HG02973 (cell line): ENCODE data around the gene MAOA.
"Not testable (repeated sequence)": the region's sequence is repeated elsewhere in the genome, so short reads cannot be mapped to it uniquely, and the experiment has no call there.

Source experiments
- ATAC-seq: cut with Tn5 transposase; IDR thresholded peaks from one replicate; pipeline ENCODE4 v1.9.1; 2021; ENCODE audit warnings: moderate library complexity; ENCODE audit not compliant: unreplicated experiment

Gene MAOA

GRCh38 chrX:43716144-43716543 is 60.0 kb downstream of the MAOA start:
- no peak for ATAC-seq

DNA sequence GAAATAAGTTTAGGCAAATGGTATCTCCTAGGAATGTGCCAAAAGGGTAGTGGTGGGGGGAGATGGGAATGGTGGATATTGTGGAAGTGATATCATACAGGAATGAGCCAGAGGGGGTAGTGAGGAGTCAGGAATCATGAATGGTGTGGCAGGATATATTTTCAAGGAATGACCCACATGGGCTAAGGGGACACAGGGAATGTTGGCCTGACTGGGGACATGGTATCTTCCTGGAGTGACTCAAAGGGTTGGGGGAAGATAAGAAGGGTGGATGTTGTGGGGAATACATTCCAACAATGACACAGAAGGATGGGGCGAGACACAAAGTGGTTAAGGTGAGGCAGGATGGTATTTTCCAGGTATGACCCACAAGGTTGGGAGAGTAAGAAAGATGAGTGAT is 60.6 kb downstream of the MAOA start:
- no peak for ATAC-seq

- no peak for ATAC-seq
Measured at GRCh38 chrX:43717161-43717560, 61.1 kb downstream of the MAOA start.

DNA sequence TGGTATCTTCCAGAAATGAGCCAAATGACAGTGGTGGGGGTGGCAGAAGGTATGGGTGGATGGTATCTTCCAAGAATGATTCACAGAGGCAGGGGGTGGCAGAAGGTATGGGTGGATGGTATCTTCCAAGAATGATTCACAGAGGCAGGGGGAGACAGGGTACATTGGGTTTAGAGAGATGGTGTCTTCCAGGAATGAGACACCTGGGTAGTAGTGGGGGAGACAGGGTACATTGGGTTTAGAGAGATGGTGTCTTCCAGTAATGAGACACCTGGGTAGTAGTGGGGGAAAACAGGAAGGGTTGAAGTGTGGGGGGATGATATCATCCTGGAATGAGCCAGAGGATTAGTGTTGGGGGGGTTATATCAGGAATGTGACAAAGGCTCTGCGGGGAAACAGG is 62.0 kb downstream of the MAOA start:
- ATAC-seq, result no peak

GRCh38 chrX:43718546-43718945 is 62.4 kb downstream of the MAOA start:
- no peak for ATAC-seq

DNA sequence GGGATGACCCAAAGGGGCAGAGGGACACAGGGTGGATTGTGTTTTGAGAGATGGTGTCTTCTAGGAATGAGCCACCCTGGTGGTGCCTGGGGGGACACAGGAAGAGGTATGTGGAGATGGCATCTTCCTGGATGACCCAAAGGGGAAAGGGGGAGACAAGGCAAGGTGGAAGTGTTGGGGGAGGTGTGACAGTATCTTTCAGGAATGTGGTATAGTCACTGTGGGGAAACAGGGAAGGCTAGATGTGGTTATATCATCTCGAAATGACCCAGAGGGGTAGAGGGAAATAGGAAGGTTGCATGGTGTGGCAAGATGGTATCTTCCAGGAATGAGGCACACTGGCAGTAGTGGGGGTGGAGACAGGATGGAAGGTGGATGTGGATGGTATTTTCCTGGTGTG is 62.9 kb downstream of the MAOA start:
- no peak for ATAC-seq

- ATAC-seq, result no peak
Measured at GRCh38 chrX:43720082-43720481, 64.0 kb downstream of the MAOA start.

GRCh38 chrX:43720961-43721360 is 64.9 kb downstream of the MAOA start:
- no peak for ATAC-seq

GRCh38 chrX:43725227-43725626 is 69.1 kb downstream of the MAOA start:
- ATAC-seq, result not testable (repeated sequence)

GRCh38 chrX:43727254-43727653 is 71.2 kb downstream of the MAOA start:
- ATAC-seq, result not testable (repeated sequence)

DNA sequence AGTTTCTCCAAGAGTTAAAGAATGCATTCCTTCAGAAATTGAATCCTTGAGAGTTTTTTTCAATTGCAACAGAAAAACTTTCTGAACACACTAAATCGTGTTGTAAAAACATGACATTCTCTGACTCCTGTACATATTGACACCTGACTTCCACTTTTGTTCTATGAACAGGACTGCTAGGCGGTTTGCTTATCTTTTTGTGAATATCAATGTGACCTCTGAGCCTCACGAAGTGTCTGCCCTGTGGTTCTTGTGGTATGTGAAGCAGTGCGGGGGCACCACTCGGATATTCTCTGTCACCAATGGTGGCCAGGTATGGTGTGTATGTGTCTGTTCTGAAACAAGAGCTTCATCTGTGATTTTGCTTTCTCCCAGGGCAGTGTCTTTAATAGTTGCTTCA is 71.9 kb downstream of the MAOA start:
- ATAC-seq, result no peak

DNA sequence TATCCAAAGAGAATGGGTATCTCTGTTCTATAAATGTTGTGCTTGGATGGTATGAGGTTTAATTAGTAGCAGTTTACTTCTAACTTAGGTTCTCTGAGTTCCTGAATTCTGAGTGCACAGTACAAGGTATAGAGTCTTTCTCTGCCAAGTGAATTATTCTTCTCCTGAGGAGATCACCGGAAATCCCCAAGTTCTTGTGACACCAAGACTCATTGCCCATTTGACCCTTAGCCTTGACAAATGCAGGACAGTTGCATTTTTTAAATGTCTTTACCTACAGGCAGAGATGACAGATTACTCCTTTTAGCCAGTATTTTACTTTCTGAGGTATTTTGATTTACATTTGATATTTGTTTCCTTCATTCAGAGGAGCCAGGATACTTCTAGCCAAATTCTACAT is 72.9 kb downstream of the MAOA start:
- ATAC-seq, result no peak

GRCh38 chrX:43731086-43731485 is 75.0 kb downstream of the MAOA start:
- no peak for ATAC-seq

DNA sequence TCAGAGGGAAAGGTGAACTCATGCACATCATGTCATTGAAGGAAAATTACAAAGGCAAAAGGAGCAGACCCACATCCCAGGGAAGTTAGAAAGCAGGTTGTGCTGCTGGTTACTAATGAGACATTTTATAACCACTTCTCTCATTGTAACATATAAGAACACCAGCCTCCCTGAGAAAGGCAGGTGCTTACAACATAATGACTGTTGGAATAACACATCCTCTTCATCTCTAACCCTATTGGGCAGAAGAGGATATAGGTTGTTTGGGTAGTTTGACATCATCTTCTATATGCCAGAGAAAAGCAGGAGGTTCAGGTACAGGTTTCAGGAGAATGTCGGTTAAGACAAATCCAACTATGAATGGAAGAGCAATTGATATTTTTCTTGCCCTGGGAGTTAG is 77.6 kb downstream of the MAOA start:
- no peak for ATAC-seq

DNA sequence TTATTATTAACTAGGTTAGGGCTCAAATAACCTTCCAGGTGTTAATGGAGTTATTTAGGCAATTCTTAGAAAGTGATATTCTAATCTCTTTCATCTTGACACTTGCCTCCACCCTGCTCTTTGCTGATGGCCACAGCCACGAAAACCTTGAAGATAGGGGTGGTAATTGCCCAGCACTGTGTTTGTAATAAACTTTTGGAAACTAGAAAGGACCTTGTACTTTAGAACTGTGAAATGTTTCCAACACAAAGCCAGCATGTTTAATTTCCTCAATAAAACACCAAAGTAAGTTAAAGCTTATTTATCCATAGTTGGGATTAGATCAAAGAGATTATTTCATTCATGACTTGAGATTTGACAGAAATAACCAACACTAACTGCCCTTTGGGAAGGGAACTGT is 78.3 kb downstream of the MAOA start:
- ATAC-seq, result no peak

- ATAC-seq, result no peak
Measured at GRCh38 chrX:43735534-43735933, 79.4 kb downstream of the MAOA start.

DNA sequence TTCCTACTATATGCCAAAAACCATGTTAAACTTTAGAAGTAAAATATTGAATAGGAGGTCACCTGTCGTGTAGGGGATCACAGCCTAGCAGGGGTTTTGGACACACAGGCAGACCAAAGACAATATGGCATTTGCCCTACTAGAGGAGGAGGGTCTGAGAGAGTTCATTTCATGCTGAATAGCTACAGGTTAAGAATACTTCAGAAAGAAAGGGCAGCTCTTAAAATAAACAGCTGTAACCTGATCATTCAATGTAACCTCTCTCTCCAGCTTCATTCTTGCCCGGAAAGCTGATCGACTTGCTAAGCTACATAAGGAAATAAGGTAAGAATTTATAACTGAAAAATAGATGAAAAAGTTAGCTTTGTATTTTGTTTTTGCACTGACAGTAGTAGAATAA is 79.9 kb downstream of the MAOA start:
- ATAC-seq, result no peak

- ATAC-seq, result no peak
Measured at GRCh38 chrX:43741843-43742573, 85.9 kb downstream of the MAOA start.

- ATAC-seq, result no peak
Measured at GRCh38 chrX:43743100-43743822, 87.2 kb downstream of the MAOA start.

DNA sequence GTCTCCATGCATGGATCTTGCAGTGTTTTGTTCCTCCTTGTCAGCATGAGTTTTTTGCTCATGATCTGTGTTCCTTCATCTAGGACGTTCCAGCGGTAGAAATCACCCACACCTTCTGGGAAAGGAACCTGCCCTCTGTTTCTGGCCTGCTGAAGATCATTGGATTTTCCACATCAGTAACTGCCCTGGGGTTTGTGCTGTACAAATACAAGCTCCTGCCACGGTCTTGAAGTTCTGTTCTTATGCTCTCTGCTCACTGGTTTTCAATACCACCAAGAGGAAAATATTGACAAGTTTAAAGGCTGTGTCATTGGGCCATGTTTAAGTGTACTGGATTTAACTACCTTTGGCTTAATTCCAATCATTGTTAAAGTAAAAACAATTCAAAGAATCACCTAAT is 88.2 kb downstream of the MAOA start:
- ATAC-seq, result no peak

DNA sequence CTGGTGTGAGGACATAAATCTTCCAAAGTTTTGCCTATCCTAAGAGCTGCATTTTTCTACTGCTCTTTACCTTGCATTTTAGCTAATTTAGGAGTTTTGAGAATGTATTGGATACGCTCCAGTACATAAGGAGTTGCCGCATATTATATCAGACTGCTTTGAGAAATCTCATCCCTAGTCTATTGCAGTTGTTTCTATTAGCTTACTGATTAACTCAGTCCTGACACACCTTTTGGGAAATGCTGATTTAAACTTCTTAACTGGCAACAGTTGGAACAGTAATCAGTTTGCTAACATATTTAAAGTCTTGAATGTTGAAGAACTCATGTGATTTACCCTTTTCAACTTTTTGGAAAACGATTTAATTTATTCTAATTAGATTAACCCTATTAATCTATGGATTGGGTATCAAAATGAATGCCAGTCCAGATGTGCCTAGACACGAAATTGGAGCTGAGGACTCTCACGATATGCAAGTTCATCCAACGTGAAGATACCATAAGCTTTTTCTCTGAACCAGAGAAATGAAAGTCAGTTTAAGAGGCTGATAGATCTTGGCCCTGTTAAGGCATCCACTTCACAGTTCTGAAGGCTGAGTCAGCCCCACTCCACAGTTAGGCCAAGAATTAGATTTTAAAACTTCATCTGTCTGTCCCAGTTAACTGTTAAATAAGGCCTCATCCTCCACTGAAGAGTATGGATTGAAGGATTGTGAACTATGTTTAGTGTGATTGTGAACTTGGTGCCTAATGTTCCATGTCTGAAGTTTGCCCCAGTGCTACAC is 90.0 kb downstream of the MAOA start:
- no peak for ATAC-seq

GRCh38 chrX:43747476-43747875 is 91.4 kb downstream of the MAOA start:
- no peak for ATAC-seq
